ENCODE results near the gene C1RL. TPM values are rescaled to one million over a fixed set of nuclear protein-coding genes. Genes with fewer than 3 reads are reported as not detected.
A peak's percentile ranks its signal among the peaks of the same experiment; 100 is the strongest.

Gene C1RL
- total RNA-seq, 2 experiments from 2014 or later, result 12.2 to 14.1 TPM

GRCh38 chr12:7121324-7121723 lies 12.3 kb upstream of the C1RL start:
- no peak for ATAC-seq (ENCODE audit: poor library complexity)
- Mint-ChIP-seq H3K4me3 (no peak overlapping the region), H3K9me3 (no peaks in the 10 kb centered on the region), H3K27me3 (no peaks in the 10 kb centered on the region), H3K27ac (no peak overlapping the region), H3K36me3 (ENCODE audit: low read depth) (peaks cover 10% of the 10 kb centered on the region), H3K4me1 (ENCODE audit: low read depth) (no peaks in the 10 kb centered on the region)
- POLR2A ChIA-PET, result no interaction called here
- no peak overlapping the region for H3K27ac ChIP-seq (ENCODE audit: low read depth in 1 of 2, low read length in 2 of 2)
- H3K9me3 ChIP-seq (ENCODE audit: control insufficient read depth in 1 of 2, insufficient read depth in 1 of 2, low read length in 2 of 2), result no peaks in the 10 kb centered on the region
- no peak overlapping the region for H3K4me3 ChIP-seq (ENCODE audit: low read length)
- peaks cover 5% of the 10 kb centered on the region for H3K36me3 ChIP-seq (ENCODE audit: insufficient read depth, low read length)
- DNase-seq, result no peak
- H3K4me1 ChIP-seq (ENCODE audit: insufficient read depth, low read length), result no peaks in the 10 kb centered on the region
- CTCF ChIA-PET, result no interaction called here
- H3K27me3 ChIP-seq (ENCODE audit: control insufficient read depth in 1 of 2, insufficient read depth in 2 of 2, low read length in 2 of 2), result no peaks in the 10 kb centered on the region
- TF ChIP-seq CTCF (IDR thresholded peaks at IDR 0.05), result no peak
- intact Hi-C loops (cut with DNase I, micrococcal nuclease), result no loop called here

GRCh38 chr12:7120166-7120565 lies 11.2 kb upstream of the C1RL start:
- no peaks in the 10 kb centered on the region for H3K4me1 Mint-ChIP-seq (ENCODE audit: low read depth)
- no peaks in the 10 kb centered on the region for H3K27me3 Mint-ChIP-seq
- no peak for DNase-seq
- no peak overlapping the region for H3K4me3 ChIP-seq (ENCODE audit: low read length)
- H3K9me3 Mint-ChIP-seq, result no peaks in the 10 kb centered on the region
- no peak overlapping the region for H3K4me3 Mint-ChIP-seq
- no peaks in the 10 kb centered on the region for H3K27me3 ChIP-seq (ENCODE audit: control insufficient read depth in 1 of 2, insufficient read depth in 2 of 2, low read length in 2 of 2)
- intact Hi-C loops (cut with DNase I, micrococcal nuclease), result no loop called here
- ChIA-PET CTCF (no interaction called here), POLR2A (no interaction called here)
- no peak overlapping the region for H3K27ac Mint-ChIP-seq
- TF ChIP-seq CTCF (IDR thresholded peaks at IDR 0.05), result no peak
- H3K36me3 ChIP-seq (ENCODE audit: insufficient read depth, low read length), result peaks cover 11% of the 10 kb centered on the region
- no peak for ATAC-seq (ENCODE audit: poor library complexity)
- H3K9me3 ChIP-seq (ENCODE audit: control insufficient read depth in 1 of 2, insufficient read depth in 1 of 2, low read length in 2 of 2), result no peaks in the 10 kb centered on the region
- H3K4me1 ChIP-seq (ENCODE audit: insufficient read depth, low read length), result no peaks in the 10 kb centered on the region
- H3K27ac ChIP-seq (ENCODE audit: low read depth in 1 of 2, low read length in 2 of 2), result no peak overlapping the region
- H3K36me3 Mint-ChIP-seq (ENCODE audit: low read depth), result peaks cover 20% of the 10 kb centered on the region

GRCh38 chr12:7118881-7119280 lies 9.9 kb upstream of the C1RL start:
- H3K36me3 Mint-ChIP-seq (ENCODE audit: low read depth), result peaks cover 30% of the 10 kb centered on the region
- H3K4me1 ChIP-seq (ENCODE audit: insufficient read depth, low read length), result no peaks in the 10 kb centered on the region
- H3K4me3 ChIP-seq (ENCODE audit: low read length), result no peak overlapping the region
- H3K4me1 Mint-ChIP-seq (ENCODE audit: low read depth), result no peaks in the 10 kb centered on the region
- H3K4me3 Mint-ChIP-seq, result no peak overlapping the region
- H3K27me3 ChIP-seq (ENCODE audit: control insufficient read depth in 1 of 2, insufficient read depth in 2 of 2, low read length in 2 of 2), result no peaks in the 10 kb centered on the region
- DNase-seq (peak in 1 of 14 experiments; percentile 14), ATAC-seq (ENCODE audit: poor library complexity) (no peak)
- intact Hi-C loops (cut with DNase I, micrococcal nuclease), result no loop called here
- no peak overlapping the region for H3K27ac Mint-ChIP-seq
- H3K9me3 Mint-ChIP-seq, result no peaks in the 10 kb centered on the region
- CTCF ChIA-PET, result no interaction called here
- H3K9me3 ChIP-seq (ENCODE audit: control insufficient read depth in 1 of 2, insufficient read depth in 1 of 2, low read length in 2 of 2), result no peaks in the 10 kb centered on the region
- H3K27me3 Mint-ChIP-seq, result no peaks in the 10 kb centered on the region
- POLR2A ChIA-PET, result interaction anchor here (1.0 kb wide), 1 partner anchor 11 kb away, joined by 3 read pairs; no protein-coding TSS in a partner anchor
- H3K27ac ChIP-seq (ENCODE audit: low read depth in 1 of 2, low read length in 2 of 2), result no peak overlapping the region
- TF ChIP-seq CTCF (IDR thresholded peaks at IDR 0.05), result no peak
- peaks cover 15% of the 10 kb centered on the region for H3K36me3 ChIP-seq (ENCODE audit: insufficient read depth, low read length)
